AG04450 (cell line): ENCODE data around the gene KY. TPM values are rescaled to one million over a fixed set of nuclear protein-coding genes. Genes with fewer than 3 reads are reported as not detected.

ENCODE experiments used
- CTCF ChIA-PET: fragments of 300-600, 350-600 bp; formaldehyde crosslinking; extraction: SDS; loops from one replicate; lab custom pipeline; 2022; ENCODE audit warnings: antibody characterized with exemption, inconsistent platforms; lab: Charles Lee
- POLR2A ChIA-PET: fragments of 350-600 bp; formaldehyde crosslinking; extraction: SDS; loops from one replicate; lab custom pipeline; 2021; ENCODE audit warnings: antibody characterized with exemption, inconsistent platforms; lab: Yijun Ruan, JAX
- DNase-seq: peaks from one replicate; pipeline ENCODE4 v3.0.0-alpha.2; 2011; ENCODE audit warnings: low read depth, low spot score
- H3K27ac ChIP-seq: one replicate; pipeline ENCODE4 v1.5.1; 2012; ENCODE audit warnings: low read depth, low read length, control low read depth
- H3K27me3 ChIP-seq: one replicate; pipeline ENCODE4 v1.6.0; 2012; ENCODE audit warnings: low read length; ENCODE audit not compliant: control insufficient read depth, insufficient read depth
- H3K4me3 ChIP-seq: 2 replicates; pipeline ENCODE4 v1.5.1; 2011; ENCODE audit warnings: mild to moderate bottlenecking, low read depth, low read length, control low read depth
- H3K9me3 ChIP-seq: 2 replicates; pipeline ENCODE4 v1.5.1; 2012; ENCODE audit warnings: low read length; ENCODE audit not compliant: control insufficient read depth, insufficient read depth
- polyA plus RNA-seq: library from polyadenylated mRNA; depleted of rRNA; stranded (reverse); fragments of >200 nt; gene quantifications from 2 replicates; pipeline ENCODE4 v1.2.3, GENCODE V29; 2011
- TF ChIP-seq, protein P1 (sequence below): IDR thresholded peaks from 2 replicates; pipeline ENCODE4 v1.5.1; 2011; ENCODE audit warnings: low read depth, low read length, control low read depth, inconsistent platforms

The KY gene
- polyA plus RNA-seq, 1 experiment = 0.04 TPM

DNA sequence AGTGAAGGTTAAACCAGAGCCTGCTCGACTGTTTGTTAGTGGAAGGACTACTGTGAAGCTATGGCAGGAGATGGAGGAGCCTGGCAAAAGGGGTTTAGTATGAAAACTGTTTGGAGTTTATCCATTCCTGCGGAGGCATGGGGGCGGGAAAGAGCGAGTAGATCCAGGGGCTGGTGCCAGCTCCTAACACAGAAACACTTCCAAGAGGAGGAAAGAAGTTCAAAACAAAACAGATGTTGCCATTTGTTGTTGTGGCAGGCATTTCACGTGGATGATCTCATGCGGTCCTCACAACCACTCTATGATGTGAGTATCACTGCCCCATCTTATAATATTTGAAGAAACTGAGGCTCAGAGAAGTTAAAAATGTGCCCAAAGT lies 30.7 kb upstream of the KY start:
- Histone ChIP-seq H3K27me3 (no peaks in the 10 kb centered on the region), H3K27ac (no peak overlapping the region), H3K4me3 (no peak overlapping the region), H3K9me3 (peaks cover 8% of the 10 kb centered on the region)
- ChIA-PET POLR2A (no interaction called here), CTCF (interaction anchor here (1.3 to 1.7 kb wide), 3 partner anchors 15 to 73 kb away, joined by 3 to 5 read pairs (median 4); no protein-coding TSS in a partner anchor)
- DNase-seq = no peak
- TF ChIP-seq, protein P1, sequence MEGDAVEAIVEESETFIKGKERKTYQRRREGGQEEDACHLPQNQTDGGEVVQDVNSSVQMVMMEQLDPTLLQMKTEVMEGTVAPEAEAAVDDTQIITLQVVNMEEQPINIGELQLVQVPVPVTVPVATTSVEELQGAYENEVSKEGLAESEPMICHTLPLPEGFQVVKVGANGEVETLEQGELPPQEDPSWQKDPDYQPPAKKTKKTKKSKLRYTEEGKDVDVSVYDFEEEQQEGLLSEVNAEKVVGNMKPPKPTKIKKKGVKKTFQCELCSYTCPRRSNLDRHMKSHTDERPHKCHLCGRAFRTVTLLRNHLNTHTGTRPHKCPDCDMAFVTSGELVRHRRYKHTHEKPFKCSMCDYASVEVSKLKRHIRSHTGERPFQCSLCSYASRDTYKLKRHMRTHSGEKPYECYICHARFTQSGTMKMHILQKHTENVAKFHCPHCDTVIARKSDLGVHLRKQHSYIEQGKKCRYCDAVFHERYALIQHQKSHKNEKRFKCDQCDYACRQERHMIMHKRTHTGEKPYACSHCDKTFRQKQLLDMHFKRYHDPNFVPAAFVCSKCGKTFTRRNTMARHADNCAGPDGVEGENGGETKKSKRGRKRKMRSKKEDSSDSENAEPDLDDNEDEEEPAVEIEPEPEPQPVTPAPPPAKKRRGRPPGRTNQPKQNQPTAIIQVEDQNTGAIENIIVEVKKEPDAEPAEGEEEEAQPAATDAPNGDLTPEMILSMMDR = no peak

DNA sequence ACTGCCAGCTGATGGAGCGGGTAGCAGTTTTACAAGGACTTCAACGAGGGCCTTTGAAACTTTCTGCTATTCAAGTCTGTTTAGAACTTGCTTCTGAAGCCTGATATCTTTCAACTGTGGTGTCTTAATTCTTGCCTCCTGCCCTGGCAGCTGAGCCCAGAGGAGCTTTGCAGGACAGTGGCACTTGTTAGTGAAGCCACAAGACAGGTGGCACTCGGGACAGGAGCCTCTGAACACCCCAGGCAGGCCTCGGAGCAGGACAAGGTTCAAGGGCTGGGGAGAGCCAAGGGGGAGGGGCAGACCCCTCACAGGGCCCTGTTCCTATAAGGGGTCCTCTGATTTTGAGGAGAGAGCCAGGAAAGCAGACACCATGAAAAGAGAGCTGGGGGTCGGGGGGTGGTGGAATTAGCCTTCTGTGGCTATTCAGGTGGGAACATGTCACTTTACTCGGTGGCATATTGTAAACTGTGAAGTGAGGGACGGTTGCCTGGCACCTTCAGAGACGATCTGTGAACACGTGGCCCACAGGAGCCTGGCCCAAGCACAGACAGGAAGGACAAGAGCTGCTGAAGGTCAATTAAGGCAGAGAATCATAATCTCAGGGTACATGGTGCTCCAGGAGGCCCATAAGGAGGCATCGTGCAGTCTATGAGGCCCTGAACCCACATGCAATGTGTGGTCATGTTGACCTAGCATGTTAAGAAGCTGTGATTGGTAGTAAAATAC lies 30.1 kb upstream of the KY start:
- no peak for DNase-seq
- H3K9me3 ChIP-seq = peaks cover 8% of the 10 kb centered on the region
- POLR2A ChIA-PET = no interaction called here
- no peak overlapping the region for H3K4me3 ChIP-seq
- H3K27ac ChIP-seq = no peak overlapping the region
- CTCF ChIA-PET = interaction anchor here (1.3 to 1.7 kb wide), 3 partner anchors 16 to 74 kb away, joined by 3 to 5 read pairs (median 4); no protein-coding TSS in a partner anchor
- TF ChIP-seq, protein P1 = no peak
- no peaks in the 10 kb centered on the region for H3K27me3 ChIP-seq

DNA sequence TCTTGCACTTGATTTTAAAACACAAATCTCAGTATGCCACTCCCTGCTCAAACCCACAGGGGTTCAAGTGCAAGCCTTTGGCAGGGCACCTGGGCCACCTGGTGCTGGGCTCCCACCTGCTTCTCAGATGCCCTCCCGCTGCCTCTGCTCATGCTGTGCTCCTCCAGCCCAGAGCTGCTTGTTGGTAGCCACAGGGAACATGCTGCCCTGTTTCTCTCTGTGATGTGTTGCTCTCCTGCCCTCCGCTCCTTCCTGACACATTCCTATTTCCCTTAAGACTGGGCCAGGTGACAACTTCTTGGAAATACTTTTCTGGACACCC lies 27.1 kb upstream of the KY start:
- ChIA-PET CTCF (interaction anchor here (1.2 kb wide), 1 partner anchor 77 kb away, joined by 5 read pairs; no protein-coding TSS in a partner anchor), POLR2A (no interaction called here)

DNA sequence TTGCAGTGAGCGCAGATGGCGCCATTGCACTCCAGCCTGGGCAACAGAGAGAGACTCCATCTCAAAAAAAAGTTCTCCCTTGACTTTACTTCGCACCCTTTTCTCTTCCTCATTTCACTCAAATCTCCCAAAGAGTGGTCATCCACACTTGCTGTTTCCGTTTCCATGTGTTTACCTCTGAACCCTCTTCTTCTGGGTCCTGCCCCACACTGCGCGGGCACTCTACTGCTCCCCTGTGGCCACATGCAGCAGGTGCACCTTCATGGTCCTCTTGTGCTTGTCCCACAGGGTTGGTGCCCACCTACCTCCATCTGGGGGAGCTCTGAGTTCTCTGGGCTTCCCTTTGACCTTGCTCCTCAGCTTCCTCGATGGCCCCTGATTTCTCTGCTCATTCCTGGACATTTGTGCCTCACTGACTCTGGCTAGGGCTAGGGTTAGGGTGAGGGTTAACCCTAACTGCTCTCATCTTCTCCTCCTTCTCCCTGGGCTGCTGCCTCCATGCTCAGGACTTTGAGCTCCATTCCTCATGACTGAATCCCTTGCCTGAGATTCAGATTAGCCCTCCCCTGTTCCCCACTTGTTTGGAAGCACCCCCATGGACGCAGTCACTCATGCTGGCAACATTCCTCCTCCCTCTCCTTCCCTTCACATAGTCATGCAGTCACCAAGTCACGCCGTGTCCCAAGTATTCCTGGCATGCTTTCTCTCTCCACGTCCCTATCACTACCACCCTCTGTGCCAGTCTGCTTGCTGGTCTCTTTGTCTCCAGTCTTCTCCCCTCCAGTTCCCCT lies 26.6 kb upstream of the KY start:
- Histone ChIP-seq H3K27ac (no peak overlapping the region), H3K4me3 (no peak overlapping the region), H3K9me3 (peaks cover 21% of the 10 kb centered on the region), H3K27me3 (no peaks in the 10 kb centered on the region)
- TF ChIP-seq, protein P1 = peak; percentile 26
- CTCF ChIA-PET = interaction anchor here (1.2 kb wide), 1 partner anchor 76 kb away, joined by 5 read pairs; no protein-coding TSS in a partner anchor
- no peak for DNase-seq
- POLR2A ChIA-PET = no interaction called here

More for the DNA sequence above, 27.1 kb upstream of the KY start:
- TF ChIP-seq, protein P1 = no peak
- no peaks in the 10 kb centered on the region for H3K27me3 ChIP-seq
- no peak overlapping the region for H3K4me3 ChIP-seq
- H3K27ac ChIP-seq = no peak overlapping the region
- DNase-seq = no peak
- peaks cover 17% of the 10 kb centered on the region for H3K9me3 ChIP-seq
